GM21786 (cell line): ENCODE measurements around the gene FMNL2.

Source experiments
- ATAC-seq: cut with Tn5 transposase; IDR thresholded peaks from one replicate; pipeline ENCODE4 v1.9.1; 2021; ENCODE audit not compliant: unreplicated experiment

The FMNL2 gene

GRCh38 chr2:152602750-152603149, 267.8 kb downstream of the FMNL2 start:
- no peak for ATAC-seq

GRCh38 chr2:152603166-152603565, 268.2 kb downstream of the FMNL2 start:
- no peak for ATAC-seq

GRCh38 chr2:152606081-152606480, 271.1 kb downstream of the FMNL2 start:
- no peak for ATAC-seq

- no peak for ATAC-seq
These were observed 272.0 kb downstream of the FMNL2 start for GRCh38 chr2:152606941-152607340.

GRCh38 chr2:152607793-152608300, 272.9 kb downstream of the FMNL2 start:
- ATAC-seq, result no peak

- no peak for ATAC-seq
These were observed 274.2 kb downstream of the FMNL2 start for GRCh38 chr2:152609154-152609553.

- ATAC-seq, result no peak
These were observed 274.7 kb downstream of the FMNL2 start for GRCh38 chr2:152609699-152610098.

GRCh38 chr2:152611458-152612231, 276.7 kb downstream of the FMNL2 start:
- peak; percentile 83 for ATAC-seq

- peak; percentile 45 for ATAC-seq
These were observed 278.3 kb downstream of the FMNL2 start for GRCh38 chr2:152613235-152613634.

GRCh38 chr2:152615177-152615576, 280.2 kb downstream of the FMNL2 start:
- no peak for ATAC-seq

GRCh38 chr2:152617456-152618192, 282.6 kb downstream of the FMNL2 start:
- no peak for ATAC-seq

- no peak for ATAC-seq
These were observed 283.2 kb downstream of the FMNL2 start for GRCh38 chr2:152618193-152618564.

- ATAC-seq, result no peak
These were observed 285.2 kb downstream of the FMNL2 start for GRCh38 chr2:152620208-152620607.

GRCh38 chr2:152620985-152621384, 286.0 kb downstream of the FMNL2 start:
- ATAC-seq, result no peak

- no peak for ATAC-seq
These were observed 287.2 kb downstream of the FMNL2 start for GRCh38 chr2:152622219-152622618.

- no peak for ATAC-seq
These were observed 288.2 kb downstream of the FMNL2 start for GRCh38 chr2:152623076-152623740.

GRCh38 chr2:152623775-152624174, 288.8 kb downstream of the FMNL2 start:
- no peak for ATAC-seq

- no peak for ATAC-seq
These were observed 289.8 kb downstream of the FMNL2 start for GRCh38 chr2:152624805-152625204.

GRCh38 chr2:152626911-152627339, 292.0 kb downstream of the FMNL2 start:
- ATAC-seq, result peak; percentile 9

GRCh38 chr2:152627351-152627957, 292.5 kb downstream of the FMNL2 start:
- ATAC-seq, result peak; percentile 76

GRCh38 chr2:152629202-152629601, 294.2 kb downstream of the FMNL2 start:
- no peak for ATAC-seq
